Naive thymus-derived CD4-positive, alpha-beta T cell (primary cell): Measurements from ENCODE around the gene P2RY2. TPM values are rescaled to one million over a fixed set of nuclear protein-coding genes. Genes with fewer than 3 reads are reported as not detected.

Source experiments
- ATAC-seq: fragments of 150-1000 bp; cut with Tn5 transposase; 2 replicates; pipeline ENCODE4 v1.10.0; 2021; ENCODE audit warnings: mild to moderate bottlenecking, moderate library complexity
- CTCF ChIA-PET: fragments of 350-600 bp; sonication (Branson Sonifier 250); formaldehyde crosslinking; loops from one replicate; lab custom pipeline; 2021; ENCODE audit warnings: antibody characterized with exemption; lab: Charles Lee
- POLR2A ChIA-PET: fragments of 350-600 bp; sonication (Branson Sonifier 250); formaldehyde crosslinking; loops from one replicate; lab custom pipeline; 2021; ENCODE audit warnings: antibody characterized with exemption, inconsistent platforms; lab: Charles Lee
- DNase-seq, 9 donors: peaks; one replicate each; pipeline versions ENCODE4 v3.0.0 to v3.0.0-alpha.2; 2020 to 2022; ENCODE audit warnings: mixed read lengths in 1 of 9
- H3K27ac ChIP-seq: one replicate; pipeline ENCODE4 v1.7.0; 2013; ENCODE audit warnings: mild to moderate bottlenecking, low read depth, low read length, moderate library complexity
- H3K27me3 ChIP-seq, 2 donors: one replicate each; pipeline ENCODE4 v1.7.0; 2013; ENCODE audit warnings: low read length in 2 of 2, mild to moderate bottlenecking in 2 of 2, moderate library complexity in 2 of 2; ENCODE audit not compliant: control insufficient read depth in 2 of 2, insufficient read depth in 2 of 2
- H3K36me3 ChIP-seq, 3 experiments: 1 replicate in 2 of 3; 2 replicates in 1 of 3; pipeline ENCODE4 v1.7.0; 2013; ENCODE audit warnings: low read length in 3 of 3, mild to moderate bottlenecking in 3 of 3, moderate library complexity in 1 of 3; ENCODE audit not compliant: insufficient read depth in 3 of 3, control insufficient read depth in 2 of 3
- H3K4me1 ChIP-seq, 2 donors: one replicate each; pipeline ENCODE4 v1.7.0; 2013; ENCODE audit warnings: low read length in 2 of 2, mild to moderate bottlenecking in 2 of 2, moderate library complexity in 1 of 2; ENCODE audit not compliant: control insufficient read depth in 2 of 2, insufficient read depth in 2 of 2
- H3K4me3 ChIP-seq: 2 replicates; pipeline ENCODE4 v1.7.0; 2013; ENCODE audit warnings: mild to moderate bottlenecking, low read length
- H3K9me3 ChIP-seq, 3 experiments: 1 replicate in 2 of 3; 2 replicates in 1 of 3; pipeline ENCODE4 v1.7.0; 2013; ENCODE audit warnings: low read length in 3 of 3; ENCODE audit not compliant: control insufficient read depth in 2 of 3
- H3K27ac Mint-ChIP-seq, 9 donors: one replicate each; pipeline ENCODE4 v1.8.0; 2020 to 2022; ENCODE audit warnings: mixed read lengths in 9 of 9, mild to moderate bottlenecking in 8 of 9, moderate library complexity in 5 of 9, inconsistent platforms in 2 of 9
- H3K27me3 Mint-ChIP-seq, 5 donors: one replicate each; pipeline ENCODE4 v1.8.0; 2021 to 2022; ENCODE audit warnings: mixed read lengths in 5 of 5, mild to moderate bottlenecking in 1 of 5
- H3K36me3 Mint-ChIP-seq, 5 donors: one replicate each; pipeline ENCODE4 v1.8.0; 2020 to 2022; ENCODE audit warnings: mixed read lengths in 5 of 5, mild to moderate bottlenecking in 3 of 5, inconsistent platforms in 1 of 5
- H3K4me1 Mint-ChIP-seq, 7 donors: one replicate each; pipeline ENCODE4 v1.8.0; 2020 to 2022; ENCODE audit warnings: mixed read lengths in 7 of 7, mild to moderate bottlenecking in 3 of 7, inconsistent platforms in 1 of 7
- H3K4me3 Mint-ChIP-seq, 10 donors: one replicate each; pipeline ENCODE4 v1.8.0; 2020 to 2022; ENCODE audit warnings: mild to moderate bottlenecking in 10 of 10, mixed read lengths in 10 of 10, moderate library complexity in 6 of 10, inconsistent platforms in 2 of 10
- H3K9me3 Mint-ChIP-seq, 11 donors: one replicate each; pipeline ENCODE4 v1.8.0; 2020 to 2022; ENCODE audit warnings: mixed read lengths in 11 of 11, mild to moderate bottlenecking in 4 of 11, inconsistent platforms in 1 of 11, moderate library complexity in 1 of 11
- intact Hi-C, 2 donors: fragments of 100-400 bp; cut with micrococcal nuclease; formaldehyde crosslinking; loops; one replicate each; pipeline ENCODE4 v1.15.1; 2023
- polyA plus RNA-seq, 2 donors: library from polyadenylated mRNA; unstranded; fragments of 300-500 nt; fragmentation: Illumina TruSeq; gene quantifications; one replicate each; pipeline ENCODE4 v1.2.3, GENCODE V29; 2021
- total RNA-seq, 6 experiments: library from RNA in 5 of 6; stranded (reverse) in 5 of 6; gene quantifications; 1 replicate in 5 of 6; 2 replicates in 1 of 6; pipeline ENCODE4 v1.2.3 and lab custom pipeline; 2021 to 2026

The P2RY2 gene
- total and polyA plus RNA-seq, 7 experiments from 2014 or later = 0.90 to 5.3 TPM; not detected in 5

GRCh38 chr11:73223998-73224730, 6.1 kb downstream of the P2RY2 start:
- ATAC-seq (peak; percentile 47), DNase-seq (no peak)
- H3K27ac Mint-ChIP-seq = no peak overlapping the region
- intact Hi-C loops = no loop called here
- no peaks in the 10 kb centered on the region for H3K9me3 ChIP-seq
- peaks cover 0 to 1% (median 0%) of the 10 kb centered on the region in 11 donors for H3K9me3 Mint-ChIP-seq
- no peak overlapping the region for H3K4me3 ChIP-seq
- H3K4me1 ChIP-seq = no peaks in the 10 kb centered on the region
- H3K4me1 Mint-ChIP-seq = peaks cover 0 to 12% (median 1%) of the 10 kb centered on the region in 7 donors
- CTCF ChIA-PET = no interaction called here
- H3K27me3 Mint-ChIP-seq = peaks cover 8 to 39% (median 13%) of the 10 kb centered on the region in 5 donors
- H3K36me3 ChIP-seq = no peaks in the 10 kb centered on the region
- H3K27ac ChIP-seq = no peak overlapping the region
- H3K4me3 Mint-ChIP-seq = no peak overlapping the region
- H3K27me3 ChIP-seq = no peaks in the 10 kb centered on the region
- POLR2A ChIA-PET = no interaction called here
- no peaks in the 10 kb centered on the region for H3K36me3 Mint-ChIP-seq

DNA sequence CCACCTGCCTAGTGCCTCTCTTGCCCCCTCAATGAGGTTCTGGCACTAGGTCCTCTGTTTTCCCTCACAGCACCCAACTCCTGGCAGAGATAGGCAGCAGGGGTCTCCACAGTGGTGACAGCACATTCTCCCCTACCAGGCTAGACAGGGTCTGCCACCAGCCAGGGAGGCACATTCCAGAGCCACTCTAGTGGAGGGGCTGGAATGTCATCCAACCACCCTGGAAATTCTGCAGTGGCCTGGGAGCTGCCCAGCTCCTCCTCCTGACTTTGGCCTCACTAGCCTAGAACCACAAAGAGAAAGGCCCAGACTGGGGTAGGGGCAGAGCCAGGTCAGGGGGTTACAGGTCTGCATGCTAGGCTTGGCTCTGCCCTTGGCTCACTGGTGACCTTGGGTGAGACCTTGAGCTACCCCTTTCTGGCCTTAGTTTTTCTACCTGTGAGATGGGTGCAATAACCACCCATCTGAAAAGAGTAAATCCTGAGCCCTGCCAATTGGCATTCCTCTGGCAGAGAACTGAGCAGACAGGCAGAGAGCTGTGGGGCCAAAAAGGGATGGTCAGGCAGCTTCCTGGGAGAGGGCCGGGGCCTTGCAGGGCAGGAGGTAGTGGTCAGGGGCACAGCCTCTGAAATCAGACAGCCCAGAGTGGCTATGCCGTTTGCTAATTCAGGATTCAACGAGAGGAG, 7.1 kb downstream of the P2RY2 start:
- no peaks in the 10 kb centered on the region for H3K9me3 ChIP-seq
- ATAC-seq (no peak), DNase-seq (no peak)
- POLR2A ChIA-PET = no interaction called here
- H3K36me3 Mint-ChIP-seq = no peaks in the 10 kb centered on the region
- CTCF ChIA-PET = no interaction called here
- peaks cover 0 to 1% (median 0%) of the 10 kb centered on the region in 11 donors for H3K9me3 Mint-ChIP-seq
- H3K4me1 Mint-ChIP-seq = peaks cover 0 to 12% (median 0%) of the 10 kb centered on the region in 7 donors
- H3K27me3 ChIP-seq = no peaks in the 10 kb centered on the region
- intact Hi-C loops = no loop called here
- no peak overlapping the region for H3K4me3 ChIP-seq
- peaks cover under 1 to 31% (median 6%) of the 10 kb centered on the region in 5 donors for H3K27me3 Mint-ChIP-seq
- no peak overlapping the region for H3K27ac Mint-ChIP-seq
- no peak overlapping the region for H3K4me3 Mint-ChIP-seq
- no peaks in the 10 kb centered on the region for H3K36me3 ChIP-seq
- H3K27ac ChIP-seq = no peak overlapping the region
- H3K4me1 ChIP-seq = no peaks in the 10 kb centered on the region

DNA sequence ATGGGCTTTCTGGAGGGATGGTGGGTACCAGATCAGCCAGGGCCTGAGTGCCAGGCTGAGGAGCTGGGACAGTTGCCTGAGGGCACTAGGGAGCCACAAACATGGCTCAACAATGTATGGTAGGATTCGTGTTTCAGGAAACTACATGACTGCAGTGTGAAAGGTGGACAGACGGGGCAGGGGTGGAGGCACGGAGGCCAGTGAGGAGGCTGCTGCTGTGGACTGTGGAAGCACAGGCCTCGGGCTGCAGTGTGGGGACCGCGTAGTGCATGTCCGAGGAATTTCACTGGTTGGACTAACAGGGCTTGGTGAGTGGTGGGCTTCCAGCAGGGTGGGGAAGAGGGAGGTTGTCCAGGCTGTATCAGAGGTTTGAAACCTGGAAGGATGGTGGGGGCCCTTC, 7.8 kb downstream of the P2RY2 start:
- Mint-ChIP-seq H3K36me3 (no peaks in the 10 kb centered on the region), H3K4me3 (no peak overlapping the region), H3K9me3 (peaks cover 0 to 1% (median 0%) of the 10 kb centered on the region in 11 donors), H3K27me3 (peaks cover 0 to 24% (median under 1%) of the 10 kb centered on the region in 5 donors), H3K4me1 (peaks cover 0 to 12% (median 0%) of the 10 kb centered on the region in 7 donors), H3K27ac (no peak overlapping the region)
- Histone ChIP-seq H3K4me3 (no peak overlapping the region), H3K27ac (no peak overlapping the region), H3K27me3 (no peaks in the 10 kb centered on the region), H3K9me3 (no peaks in the 10 kb centered on the region), H3K4me1 (no peaks in the 10 kb centered on the region), H3K36me3 (no peaks in the 10 kb centered on the region)
- DNase-seq (no peak), ATAC-seq (no peak)
- intact Hi-C loops = no loop called here
- ChIA-PET POLR2A (no interaction called here), CTCF (no interaction called here)

DNA sequence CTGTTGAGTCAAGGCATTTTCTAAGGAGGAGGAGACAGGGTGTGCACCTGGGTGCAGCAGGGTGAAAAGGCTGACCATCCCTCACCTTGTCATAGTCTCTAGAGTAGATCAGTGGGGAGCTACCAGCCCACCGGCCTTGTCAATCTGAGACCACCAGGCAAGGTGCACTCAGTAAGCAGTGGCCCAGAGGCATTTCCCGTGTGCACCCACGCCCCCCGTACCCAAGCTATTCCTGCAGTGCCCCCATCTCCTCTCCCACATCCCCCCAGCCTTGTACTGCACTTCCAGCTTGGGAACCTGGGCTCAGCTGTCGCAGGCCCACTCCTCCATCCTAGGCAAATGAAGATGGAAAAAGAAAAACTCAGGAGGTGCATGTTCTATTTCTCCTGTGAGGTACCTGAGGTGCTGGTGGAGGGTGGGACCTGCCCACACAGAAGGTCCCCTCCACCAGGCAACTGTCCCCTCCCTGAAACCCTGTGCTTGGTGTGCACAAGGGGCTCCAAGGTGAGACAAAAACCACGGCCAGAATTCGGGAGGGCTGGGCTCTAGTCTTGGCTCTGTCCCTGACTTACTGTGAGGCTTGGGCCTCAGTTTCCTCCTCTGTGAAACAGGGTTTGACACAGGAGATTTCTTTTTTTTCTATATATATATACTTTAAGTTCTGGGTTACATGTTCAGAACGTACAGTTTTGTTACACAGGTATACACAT, 8.4 kb downstream of the P2RY2 start:
- Mint-ChIP-seq H3K9me3 (peaks cover 0 to 1% (median 0%) of the 10 kb centered on the region in 11 donors), H3K4me1 (peaks cover 0 to 12% (median 0%) of the 10 kb centered on the region in 7 donors), H3K36me3 (no peaks in the 10 kb centered on the region), H3K4me3 (no peak overlapping the region), H3K27ac (no peak overlapping the region), H3K27me3 (peaks cover 0 to 22% (median 0%) of the 10 kb centered on the region in 5 donors)
- ChIA-PET POLR2A (no interaction called here), CTCF (no interaction called here)
- Histone ChIP-seq H3K36me3 (no peaks in the 10 kb centered on the region), H3K27ac (no peak overlapping the region), H3K9me3 (no peaks in the 10 kb centered on the region), H3K4me1 (no peaks in the 10 kb centered on the region), H3K27me3 (no peaks in the 10 kb centered on the region), H3K4me3 (no peak overlapping the region)
- ATAC-seq (no peak), DNase-seq (no peak)
- intact Hi-C loops = no loop called here

DNA sequence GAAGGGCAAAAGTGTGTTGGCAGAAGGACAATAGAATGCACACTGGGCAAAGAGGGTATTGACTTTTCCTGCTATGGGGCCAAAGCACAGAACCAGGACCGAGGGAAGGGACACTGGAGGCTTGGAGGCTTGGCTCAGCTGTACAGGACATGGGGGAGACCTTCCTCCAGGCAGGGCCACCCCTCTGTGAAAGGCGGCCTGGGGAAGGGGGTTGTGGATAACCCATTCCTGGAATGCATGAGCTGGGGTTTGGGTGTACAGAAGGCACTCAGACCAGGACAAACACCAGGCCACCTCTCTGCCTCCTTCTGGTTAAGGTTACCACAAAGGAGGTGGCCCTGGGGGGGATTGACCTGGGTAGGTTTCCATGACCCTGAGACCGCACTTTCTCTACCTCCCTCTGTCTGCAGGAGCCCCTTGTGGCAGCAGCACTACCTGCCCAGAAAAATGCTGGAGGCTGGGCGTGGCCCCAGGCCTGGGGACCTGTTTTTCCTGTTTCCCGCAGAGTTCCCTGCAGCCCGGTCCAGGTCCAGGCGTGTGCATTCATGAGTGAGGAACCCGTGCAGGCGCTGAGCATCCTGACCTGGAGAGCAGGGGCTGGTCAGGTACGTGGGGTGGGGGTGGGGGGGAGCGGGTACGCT, 9.6 kb downstream of the P2RY2 start:
- H3K27ac ChIP-seq = no peak overlapping the region
- DNase-seq (peak in 1 of 9 donors; percentile 4), ATAC-seq (no peak)
- Mint-ChIP-seq H3K4me3 (no peak overlapping the region), H3K27ac (no peak overlapping the region), H3K27me3 (peaks cover 0 to 17% (median 0%) of the 10 kb centered on the region in 5 donors), H3K9me3 (peaks cover 0 to 1% (median 0%) of the 10 kb centered on the region in 11 donors), H3K36me3 (no peaks in the 10 kb centered on the region), H3K4me1 (peaks cover 0 to 6% (median 0%) of the 10 kb centered on the region in 7 donors)
- H3K27me3 ChIP-seq = no peaks in the 10 kb centered on the region
- no peaks in the 10 kb centered on the region for H3K9me3 ChIP-seq
- no peaks in the 10 kb centered on the region for H3K4me1 ChIP-seq
- intact Hi-C loops = no loop called here
- ChIA-PET POLR2A (no interaction called here), CTCF (no interaction called here)
- H3K4me3 ChIP-seq = no peak overlapping the region
- no peaks in the 10 kb centered on the region for H3K36me3 ChIP-seq

- no peak overlapping the region for H3K4me3 ChIP-seq
- H3K27ac ChIP-seq = no peak overlapping the region
- peaks cover 0 to 6% (median 0%) of the 10 kb centered on the region in 7 donors for H3K4me1 Mint-ChIP-seq
- H3K27me3 Mint-ChIP-seq = peaks cover 0 to 15% (median 0%) of the 10 kb centered on the region in 5 donors
- intact Hi-C loops = no loop called here
- no peak overlapping the region for H3K4me3 Mint-ChIP-seq
- no peaks in the 10 kb centered on the region for H3K9me3 ChIP-seq
- H3K4me1 ChIP-seq = no peaks in the 10 kb centered on the region
- POLR2A ChIA-PET = no interaction called here
- ATAC-seq (no peak), DNase-seq (peak in 1 of 9 donors; percentile 2)
- H3K9me3 Mint-ChIP-seq = peaks cover 0 to 1% (median 0%) of the 10 kb centered on the region in 11 donors
- H3K27ac Mint-ChIP-seq = no peak overlapping the region
- H3K27me3 ChIP-seq = no peaks in the 10 kb centered on the region
- no peaks in the 10 kb centered on the region for H3K36me3 ChIP-seq
- H3K36me3 Mint-ChIP-seq = no peaks in the 10 kb centered on the region
- CTCF ChIA-PET = no interaction called here
Observed at GRCh38 chr11:73228268-73229134, 10.4 kb downstream of the P2RY2 start.
